Measurements from ENCODE around the gene ZNF827.
"Not testable (repeated sequence)": the region's sequence is repeated elsewhere in the genome, so short reads cannot be mapped to it uniquely, and the experiment has no call there.

ZNF827 gene

GRCh38 chr4:145839151-145839550 is 99.5 kb downstream of the ZNF827 start:
- DNase-seq: no peak
- no peaks in the 10 kb centered on the region for H3K36me3 ChIP-seq
- H3K4me3 ChIP-seq: no peak overlapping the region
- TF ChIP-seq, protein P1, sequence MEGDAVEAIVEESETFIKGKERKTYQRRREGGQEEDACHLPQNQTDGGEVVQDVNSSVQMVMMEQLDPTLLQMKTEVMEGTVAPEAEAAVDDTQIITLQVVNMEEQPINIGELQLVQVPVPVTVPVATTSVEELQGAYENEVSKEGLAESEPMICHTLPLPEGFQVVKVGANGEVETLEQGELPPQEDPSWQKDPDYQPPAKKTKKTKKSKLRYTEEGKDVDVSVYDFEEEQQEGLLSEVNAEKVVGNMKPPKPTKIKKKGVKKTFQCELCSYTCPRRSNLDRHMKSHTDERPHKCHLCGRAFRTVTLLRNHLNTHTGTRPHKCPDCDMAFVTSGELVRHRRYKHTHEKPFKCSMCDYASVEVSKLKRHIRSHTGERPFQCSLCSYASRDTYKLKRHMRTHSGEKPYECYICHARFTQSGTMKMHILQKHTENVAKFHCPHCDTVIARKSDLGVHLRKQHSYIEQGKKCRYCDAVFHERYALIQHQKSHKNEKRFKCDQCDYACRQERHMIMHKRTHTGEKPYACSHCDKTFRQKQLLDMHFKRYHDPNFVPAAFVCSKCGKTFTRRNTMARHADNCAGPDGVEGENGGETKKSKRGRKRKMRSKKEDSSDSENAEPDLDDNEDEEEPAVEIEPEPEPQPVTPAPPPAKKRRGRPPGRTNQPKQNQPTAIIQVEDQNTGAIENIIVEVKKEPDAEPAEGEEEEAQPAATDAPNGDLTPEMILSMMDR (IDR thresholded peaks at IDR 0.05): no peak
- intact Hi-C loops (cut with DNase I; ENCODE audit: low total_unique reads): no loop called here
- H3K9me3 ChIP-seq: no peaks in the 10 kb centered on the region
- H3K27me3 ChIP-seq: no peaks in the 10 kb centered on the region
- no peaks in the 10 kb centered on the region for H3K4me1 ChIP-seq
- H3K27ac ChIP-seq: no peak overlapping the region

GRCh38 chr4:145832384-145832783 is 106.2 kb downstream of the ZNF827 start:
- DNase-seq; H3K4me1 ChIP-seq; H3K9me3 ChIP-seq; H3K36me3 ChIP-seq; intact Hi-C loops (cut with DNase I; ENCODE audit: low total_unique reads); H3K4me3 ChIP-seq; H3K27me3 ChIP-seq; H3K27ac ChIP-seq: not testable (repeated sequence)

DNA sequence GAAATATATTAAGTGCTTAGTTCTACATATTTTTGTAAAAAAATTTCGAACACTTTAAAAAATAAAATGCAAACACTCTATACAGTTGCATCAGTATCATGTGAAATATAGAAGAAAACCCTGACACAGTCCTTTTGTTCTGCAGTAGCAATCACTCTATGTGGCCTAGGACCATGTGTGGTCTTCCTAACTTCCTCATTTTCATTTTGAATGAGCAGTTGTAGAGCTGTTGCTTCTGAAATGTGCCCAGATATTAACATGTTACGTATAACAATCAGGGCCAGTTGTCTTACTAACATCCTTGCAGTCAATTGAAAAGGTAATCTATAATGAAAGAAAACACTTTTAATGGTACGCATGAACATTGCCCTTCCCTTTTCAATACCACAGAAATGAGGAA is 107.9 kb downstream of the ZNF827 start:
- DNase-seq: no peak
- Histone ChIP-seq H3K9me3 (no peaks in the 10 kb centered on the region), H3K36me3 (peaks cover 0 to 15% (median 0%) of the 10 kb centered on the region in 3 donors), H3K27me3 (no peaks in the 10 kb centered on the region), H3K27ac (no peak overlapping the region), H3K4me1 (peaks cover 0 to 9% (median 0%) of the 10 kb centered on the region in 4 donors), H3K4me3 (no peak overlapping the region)
- TF ChIP-seq, protein P1 (IDR thresholded peaks at IDR 0.05): no peak
- intact Hi-C loops (cut with DNase I; ENCODE audit: low total_unique reads): no loop called here

- Histone ChIP-seq H3K36me3 (peaks cover 0 to 23% (median 0%) of the 10 kb centered on the region in 3 donors), H3K9me3 (no peaks in the 10 kb centered on the region), H3K27ac (peak overlapping the region in 1 of 2 donors; percentile 9), H3K27me3 (no peaks in the 10 kb centered on the region), H3K4me1 (peaks cover 0 to 9% (median 0%) of the 10 kb centered on the region in 4 donors), H3K4me3 (no peak overlapping the region)
- TF ChIP-seq, protein P1 (IDR thresholded peaks at IDR 0.05): no peak
- intact Hi-C loops (cut with DNase I; ENCODE audit: low total_unique reads): no loop called here
- DNase-seq: no peak
Measured at GRCh38 chr4:145829629-145830395, 108.8 kb downstream of the ZNF827 start.

DNA sequence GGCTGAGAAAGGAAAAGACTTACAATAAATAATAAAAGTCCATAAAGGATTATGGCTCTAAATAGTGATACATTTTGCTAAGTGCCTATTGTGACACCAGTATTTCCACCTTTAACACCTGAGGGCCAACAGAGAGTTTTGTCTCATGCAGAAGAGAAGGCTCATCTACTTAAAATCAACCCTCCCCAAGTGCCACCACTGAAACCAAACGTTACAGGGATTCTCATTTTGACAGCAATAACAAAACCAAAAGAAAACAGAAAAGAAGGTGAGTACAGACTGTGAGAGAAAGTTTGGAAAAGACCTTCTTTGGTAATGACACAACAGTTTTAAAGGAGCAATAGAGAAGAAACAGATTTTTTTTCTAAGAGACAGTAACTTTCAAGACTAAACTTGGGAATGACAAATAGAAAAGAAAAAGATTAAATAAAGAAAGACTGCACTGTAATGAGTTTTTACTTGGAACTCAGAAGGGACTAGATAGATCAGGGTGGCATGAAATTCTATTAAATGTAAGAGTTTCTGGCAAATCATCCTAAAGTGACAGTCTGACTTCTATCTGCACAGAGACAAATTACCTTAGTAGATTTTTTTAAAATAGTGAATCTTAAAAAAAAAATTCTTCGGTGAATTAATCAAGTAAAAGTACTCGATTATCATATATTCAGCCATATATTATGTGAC is 109.7 kb downstream of the ZNF827 start:
- H3K36me3 ChIP-seq: peaks cover 0 to 23% (median 0%) of the 10 kb centered on the region in 3 donors
- TF ChIP-seq, protein P1 (IDR thresholded peaks at IDR 0.05): no peak
- no peaks in the 10 kb centered on the region for H3K9me3 ChIP-seq
- DNase-seq: no peak
- H3K4me3 ChIP-seq: no peak overlapping the region
- intact Hi-C loops (cut with DNase I; ENCODE audit: low total_unique reads): no loop called here
- no peak overlapping the region for H3K27ac ChIP-seq
- H3K4me1 ChIP-seq: peaks cover 0 to 9% (median 0%) of the 10 kb centered on the region in 4 donors
- no peaks in the 10 kb centered on the region for H3K27me3 ChIP-seq

DNA sequence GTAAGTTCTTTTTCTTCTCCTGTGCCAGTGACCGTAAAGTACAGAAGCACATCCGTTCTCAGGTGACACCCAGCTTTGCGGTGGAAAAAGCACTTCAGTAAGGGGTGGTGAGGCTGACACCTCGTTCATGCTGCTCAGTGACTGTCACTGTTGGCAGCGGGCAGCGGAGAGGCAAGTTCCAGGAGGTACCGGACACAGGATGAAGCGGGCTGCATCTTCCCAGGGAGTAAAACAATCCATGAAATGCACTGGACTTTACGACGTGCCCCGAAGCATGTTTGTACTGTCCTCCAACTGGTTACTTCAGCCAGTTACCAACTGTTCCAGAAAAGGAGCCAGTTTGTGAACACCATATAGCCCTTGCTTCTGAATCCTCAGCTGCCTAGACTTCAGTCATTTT is 110.7 kb downstream of the ZNF827 start:
- TF ChIP-seq, protein P1 (IDR thresholded peaks at IDR 0.05): no peak
- no peak for DNase-seq

More for the DNA sequence above, 110.7 kb downstream of the ZNF827 start:
- H3K36me3 ChIP-seq: peaks cover 0 to 23% (median 0%) of the 10 kb centered on the region in 3 donors
- intact Hi-C loops (cut with DNase I; ENCODE audit: low total_unique reads): no loop called here
- no peaks in the 10 kb centered on the region for H3K27me3 ChIP-seq
- no peak overlapping the region for H3K4me3 ChIP-seq
- no peak overlapping the region for H3K27ac ChIP-seq
- H3K9me3 ChIP-seq: no peaks in the 10 kb centered on the region
- peaks cover 0 to 9% (median 0%) of the 10 kb centered on the region in 4 donors for H3K4me1 ChIP-seq
